GM21737 (cell line): Measurements from ENCODE around the gene PDE8B.
"Not testable (repeated sequence)": the region's sequence is repeated elsewhere in the genome, so short reads cannot be mapped to it uniquely, and the experiment has no call there.

Experiments
- ATAC-seq: cut with Tn5 transposase; IDR thresholded peaks from one replicate; pipeline ENCODE4 v1.9.1; 2021; ENCODE audit warnings: mild to moderate bottlenecking, moderate library complexity; ENCODE audit not compliant: unreplicated experiment

PDE8B gene

GRCh38 chr5:77355080-77355479 lies 144.6 kb downstream of the PDE8B start:
- no peak for ATAC-seq

GRCh38 chr5:77355751-77356150 lies 145.3 kb downstream of the PDE8B start:
- ATAC-seq, result no peak

GRCh38 chr5:77356740-77357139 lies 146.3 kb downstream of the PDE8B start:
- peak; percentile 90 for ATAC-seq

- no peak for ATAC-seq
Observed at GRCh38 chr5:77358255-77359205, 148.1 kb downstream of the PDE8B start.

GRCh38 chr5:77359231-77359630 lies 148.8 kb downstream of the PDE8B start:
- no peak for ATAC-seq

- ATAC-seq, result no peak
Observed at GRCh38 chr5:77360381-77360780, 149.9 kb downstream of the PDE8B start.

- no peak for ATAC-seq
Observed at GRCh38 chr5:77360973-77361372, 150.5 kb downstream of the PDE8B start.

- no peak for ATAC-seq
Observed at GRCh38 chr5:77366717-77367500, 156.4 kb downstream of the PDE8B start.

GRCh38 chr5:77367741-77368140 lies 157.3 kb downstream of the PDE8B start:
- no peak for ATAC-seq

GRCh38 chr5:77368367-77368766 lies 157.9 kb downstream of the PDE8B start:
- ATAC-seq, result no peak

GRCh38 chr5:77369566-77369965 lies 159.1 kb downstream of the PDE8B start:
- no peak for ATAC-seq

GRCh38 chr5:77374686-77375085 lies 164.2 kb downstream of the PDE8B start:
- no peak for ATAC-seq

- no peak for ATAC-seq
Observed at GRCh38 chr5:77376609-77377300, 166.3 kb downstream of the PDE8B start.

- no peak for ATAC-seq
Observed at GRCh38 chr5:77379558-77380061, 169.1 kb downstream of the PDE8B start.

GRCh38 chr5:77380636-77381035 lies 170.2 kb downstream of the PDE8B start:
- no peak for ATAC-seq

- not testable (repeated sequence) for ATAC-seq
Observed at GRCh38 chr5:77383336-77383735, 172.9 kb downstream of the PDE8B start.

GRCh38 chr5:77386340-77386739 lies 175.9 kb downstream of the PDE8B start:
- not testable (repeated sequence) for ATAC-seq

- ATAC-seq, result no peak
Observed at GRCh38 chr5:77389746-77390145, 179.3 kb downstream of the PDE8B start.

GRCh38 chr5:77390221-77390620 lies 179.7 kb downstream of the PDE8B start:
- ATAC-seq, result no peak

- ATAC-seq, result no peak
Observed at GRCh38 chr5:77390795-77391194, 180.3 kb downstream of the PDE8B start.

GRCh38 chr5:77391240-77391765 lies 180.8 kb downstream of the PDE8B start:
- no peak for ATAC-seq
